Measurements from ENCODE around the gene PLCD1. TPM values are rescaled to one million over a fixed set of nuclear protein-coding genes. Genes with fewer than 3 reads are reported as not detected.

PLCD1 gene
- total and polyA plus RNA-seq, 2 of the 13 experiments (the other 11 are each of a cell fraction or from before 2014, with no cell fraction given), result 10.1 to 12.4 TPM

- TF ChIP-seq GFI1 (CRISPR knock-in tag; IDR thresholded peaks at IDR 0.05; ENCODE audit: borderline replicate concordance) (no peak), ZNF143 (CRISPR knock-in tag; IDR thresholded peaks at IDR 0.05) (no peak), ETS1 (CRISPR knock-in tag; IDR thresholded peaks at IDR 0.05) (no peak), FUBP1 (CRISPR knock-in tag; IDR thresholded peaks at IDR 0.05; ENCODE audit: borderline replicate concordance) (no peak), PAXIP1 (CRISPR knock-in tag; conservative IDR thresholded peaks at IDR 0.05) (no peak), POGZ (CRISPR knock-in tag; IDR thresholded peaks at IDR 0.05) (no peak), ZNF20 (CRISPR knock-in tag; IDR thresholded peaks at IDR 0.05) (no peak), ZSCAN21 (CRISPR knock-in tag; IDR thresholded peaks at IDR 0.05; ENCODE audit: borderline replicate concordance) (no peak)
Measured at GRCh38 chr3:37991823-37992222, 37.6 kb downstream of the PLCD1 start (continued).

Measured in HepG2 (cell line).